Putamen (tissue), 1 donor: ENCODE data around the gene RAB11FIP5.
"Not testable (repeated sequence)": the region's sequence is repeated elsewhere in the genome, so short reads cannot be mapped to it uniquely, and the experiment has no call there.

Experiments
- DNase-seq: peaks from one replicate; pipeline ENCODE4 v3.0.0-alpha.2; 2016; ENCODE audit warnings: low spot score

The RAB11FIP5 gene

GRCh38 chr2:73069041-73069854 is 43.5 kb downstream of the RAB11FIP5 start:
- no peak for DNase-seq

- DNase-seq: no peak
Observed at GRCh38 chr2:73068147-73068546, 44.6 kb downstream of the RAB11FIP5 start.

- no peak for DNase-seq
Observed at GRCh38 chr2:73067043-73067442, 45.7 kb downstream of the RAB11FIP5 start.

- not testable (repeated sequence) for DNase-seq
Observed at GRCh38 chr2:73065070-73065469, 47.7 kb downstream of the RAB11FIP5 start.

- DNase-seq: peak; percentile 57
Observed at GRCh38 chr2:73063909-73064875, 48.6 kb downstream of the RAB11FIP5 start.

GRCh38 chr2:73063472-73063871 is 49.3 kb downstream of the RAB11FIP5 start:
- no peak for DNase-seq

- peak; percentile 83 for DNase-seq
Observed at GRCh38 chr2:73059106-73059505, 53.6 kb downstream of the RAB11FIP5 start.

GRCh38 chr2:73054980-73055379 is 57.8 kb downstream of the RAB11FIP5 start:
- no peak for DNase-seq

GRCh38 chr2:73053316-73054114 is 59.2 kb downstream of the RAB11FIP5 start:
- peak; percentile 60 for DNase-seq

GRCh38 chr2:73050121-73050545 is 62.6 kb downstream of the RAB11FIP5 start:
- DNase-seq: no peak

GRCh38 chr2:73043929-73044832 is 68.6 kb downstream of the RAB11FIP5 start:
- DNase-seq: peak; percentile 59

GRCh38 chr2:73043276-73043675 is 69.5 kb downstream of the RAB11FIP5 start:
- peak; percentile 46 for DNase-seq

GRCh38 chr2:73037947-73038585 is 74.7 kb downstream of the RAB11FIP5 start:
- DNase-seq: no peak

GRCh38 chr2:73036766-73037165 is 76.0 kb downstream of the RAB11FIP5 start:
- DNase-seq: no peak

- peak; percentile 71 for DNase-seq
Observed at GRCh38 chr2:73035899-73036711, 76.6 kb downstream of the RAB11FIP5 start.

- no peak for DNase-seq
Observed at GRCh38 chr2:73034661-73035375, 77.9 kb downstream of the RAB11FIP5 start.

GRCh38 chr2:73033766-73034381 is 78.9 kb downstream of the RAB11FIP5 start:
- no peak for DNase-seq

- DNase-seq: no peak
Observed at GRCh38 chr2:73033142-73033765, 79.5 kb downstream of the RAB11FIP5 start.
